Central memory CD8-positive, alpha-beta T cell (primary cell): ENCODE results near the gene KCTD5.
"Not testable (repeated sequence)": the region's sequence is repeated elsewhere in the genome, so short reads cannot be mapped to it uniquely, and the experiment has no call there.

Experiments
- ATAC-seq: fragments of 150-1000 bp; cut with Tn5 transposase; replicated peaks from 2 replicates; pipeline ENCODE4 v1.10.0; 2022; ENCODE audit warnings: mild to moderate bottlenecking, moderate FRiP score, moderate number of reproducible peaks; ENCODE audit not compliant: poor library complexity, severe bottlenecking; ENCODE audit errors: extremely low read depth
- DNase-seq, 2 donors: peaks; one replicate each; pipeline ENCODE4 v3.0.0; 2021; ENCODE audit warnings: low spot score in 2 of 2
- H3K27ac Mint-ChIP-seq: one replicate; pipeline ENCODE4 v1.8.0; 2022; ENCODE audit warnings: low read depth, mild to moderate bottlenecking, moderate library complexity, mixed read lengths
- H3K27me3 Mint-ChIP-seq: one replicate; pipeline ENCODE4 v1.8.0; 2022; ENCODE audit warnings: mixed read lengths
- H3K36me3 Mint-ChIP-seq: one replicate; pipeline ENCODE4 v1.8.0; 2022; ENCODE audit warnings: mild to moderate bottlenecking, moderate library complexity, mixed read lengths; ENCODE audit not compliant: insufficient read depth
- H3K4me1 Mint-ChIP-seq: one replicate; pipeline ENCODE4 v1.8.0; 2022; ENCODE audit warnings: mixed read lengths
- H3K4me3 Mint-ChIP-seq: one replicate; pipeline ENCODE4 v1.8.0; 2022; ENCODE audit warnings: mild to moderate bottlenecking, moderate library complexity, mixed read lengths
- H3K9me3 Mint-ChIP-seq: one replicate; pipeline ENCODE4 v1.8.0; 2022; ENCODE audit warnings: mixed read lengths

The KCTD5 gene

DNA sequence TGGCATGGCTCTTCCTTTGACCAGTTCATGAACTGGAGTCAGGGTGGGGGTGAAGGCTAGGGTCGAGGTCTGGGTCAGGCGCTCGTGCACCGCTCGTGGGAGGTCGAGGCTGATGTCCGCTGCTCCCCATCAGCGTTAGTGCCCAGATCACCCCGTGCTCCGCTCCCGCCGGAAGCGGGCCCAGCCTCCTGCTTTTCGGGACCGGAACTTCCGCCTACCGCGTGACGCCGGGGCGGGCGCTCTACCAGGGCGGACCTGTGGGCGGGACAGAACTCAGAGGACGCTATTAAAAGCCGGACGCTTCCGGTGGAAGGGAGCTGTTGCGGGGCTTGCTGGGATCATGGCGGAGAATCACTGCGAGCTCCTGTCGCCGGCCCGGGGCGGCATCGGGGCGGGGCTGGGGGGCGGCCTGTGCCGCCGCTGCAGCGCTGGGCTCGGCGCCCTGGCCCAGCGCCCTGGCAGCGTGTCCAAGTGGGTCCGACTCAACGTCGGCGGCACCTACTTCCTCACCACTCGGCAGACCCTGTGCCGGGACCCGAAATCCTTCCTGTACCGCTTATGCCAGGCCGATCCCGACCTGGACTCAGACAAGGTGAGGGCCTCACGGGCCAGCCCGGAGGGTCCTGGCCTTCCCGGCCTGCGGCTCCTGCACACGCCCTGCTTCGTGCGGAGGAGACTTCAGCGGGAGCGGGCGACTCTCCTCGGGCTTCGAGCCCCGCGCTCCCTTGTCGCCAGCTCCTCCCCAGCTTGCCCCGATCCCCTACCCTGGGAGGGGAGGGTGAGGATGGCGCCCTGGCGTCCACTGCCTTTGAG lies at the start of gene KCTD5:
TSS of gene KCTD5 (plus strand) at position 315 of the 813 bp plus-strand sequence. CDS start at position 341, 26 bp downstream.
- Mint-ChIP-seq H3K9me3 (no peaks in the 10 kb centered on the region), H3K27me3 (no peaks in the 10 kb centered on the region), H3K36me3 (peaks cover 8% of the 10 kb centered on the region), H3K27ac (peak within 1 kb of the TSS; percentile 94), H3K4me1 (peaks cover 14% of the 10 kb centered on the region), H3K4me3 (peak within 1 kb of the TSS; percentile 96)
- ATAC-seq (peak; percentile 91), DNase-seq (peak; percentile 90 to 93)

DNA sequence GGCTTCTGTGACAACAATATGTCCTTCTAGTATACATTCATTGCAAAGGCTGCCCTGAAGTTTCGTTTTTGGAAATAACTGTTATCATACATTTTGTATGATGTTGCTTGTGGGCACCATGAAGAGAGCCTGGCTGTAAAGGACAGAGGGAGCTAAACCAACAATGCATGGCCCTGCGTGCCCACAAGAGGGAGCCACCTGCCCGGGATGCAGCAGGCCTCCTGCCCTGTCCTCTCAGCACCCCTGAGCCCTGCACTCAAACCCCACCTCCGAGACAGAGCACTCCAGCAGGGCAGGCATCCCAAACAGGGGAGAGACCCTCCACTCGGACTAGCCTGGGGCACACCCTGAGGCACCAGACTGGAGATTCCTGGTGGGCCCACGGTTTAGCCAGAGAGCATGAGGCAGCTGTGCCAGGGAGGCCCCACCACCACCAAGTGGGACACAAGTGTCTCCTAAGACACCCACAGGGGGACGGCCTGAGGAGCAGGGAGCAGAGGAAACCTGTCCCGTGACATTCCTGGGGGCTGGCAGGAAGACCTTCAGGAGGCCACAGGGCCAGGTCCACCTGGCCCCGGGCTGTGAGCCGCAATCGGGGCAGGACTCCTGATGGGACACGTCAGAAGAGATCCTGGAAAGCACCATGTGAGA lies 43.1 kb upstream of the KCTD5 start:
- not testable (repeated sequence) for H3K9me3 Mint-ChIP-seq, H3K27me3 Mint-ChIP-seq, H3K36me3 Mint-ChIP-seq, H3K27ac Mint-ChIP-seq, H3K4me3 Mint-ChIP-seq, H3K4me1 Mint-ChIP-seq
- peak in 1 of 2 donors; percentile 48 for DNase-seq
- ATAC-seq: peak; percentile 82

DNA sequence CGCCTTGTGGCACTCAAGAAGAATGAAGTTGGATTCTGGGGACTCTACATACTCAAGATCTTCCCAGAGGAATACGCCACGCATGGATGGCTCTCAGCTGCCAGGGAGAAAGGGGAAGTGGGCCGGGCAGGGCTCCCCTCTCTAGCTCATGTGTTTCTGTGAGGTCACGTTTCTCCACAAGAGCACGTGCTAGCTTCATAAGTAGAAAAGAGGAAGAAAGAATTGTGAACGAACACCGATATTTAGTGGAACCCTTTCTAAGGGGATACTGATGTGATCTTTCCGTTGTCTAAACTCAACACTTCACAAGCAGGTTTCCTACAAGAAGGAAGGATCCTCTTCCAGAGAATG lies 42.6 kb upstream of the KCTD5 start:
- H3K4me3 Mint-ChIP-seq, H3K27me3 Mint-ChIP-seq, H3K36me3 Mint-ChIP-seq, DNase-seq, H3K9me3 Mint-ChIP-seq, ATAC-seq, H3K27ac Mint-ChIP-seq, H3K4me1 Mint-ChIP-seq: not testable (repeated sequence)

- not testable (repeated sequence) for H3K4me3 Mint-ChIP-seq, H3K4me1 Mint-ChIP-seq, ATAC-seq, H3K36me3 Mint-ChIP-seq, H3K27ac Mint-ChIP-seq, H3K27me3 Mint-ChIP-seq, H3K9me3 Mint-ChIP-seq, DNase-seq
Measured at GRCh38 chr16:2642561-2642960, 39.8 kb upstream of the KCTD5 start.

DNA sequence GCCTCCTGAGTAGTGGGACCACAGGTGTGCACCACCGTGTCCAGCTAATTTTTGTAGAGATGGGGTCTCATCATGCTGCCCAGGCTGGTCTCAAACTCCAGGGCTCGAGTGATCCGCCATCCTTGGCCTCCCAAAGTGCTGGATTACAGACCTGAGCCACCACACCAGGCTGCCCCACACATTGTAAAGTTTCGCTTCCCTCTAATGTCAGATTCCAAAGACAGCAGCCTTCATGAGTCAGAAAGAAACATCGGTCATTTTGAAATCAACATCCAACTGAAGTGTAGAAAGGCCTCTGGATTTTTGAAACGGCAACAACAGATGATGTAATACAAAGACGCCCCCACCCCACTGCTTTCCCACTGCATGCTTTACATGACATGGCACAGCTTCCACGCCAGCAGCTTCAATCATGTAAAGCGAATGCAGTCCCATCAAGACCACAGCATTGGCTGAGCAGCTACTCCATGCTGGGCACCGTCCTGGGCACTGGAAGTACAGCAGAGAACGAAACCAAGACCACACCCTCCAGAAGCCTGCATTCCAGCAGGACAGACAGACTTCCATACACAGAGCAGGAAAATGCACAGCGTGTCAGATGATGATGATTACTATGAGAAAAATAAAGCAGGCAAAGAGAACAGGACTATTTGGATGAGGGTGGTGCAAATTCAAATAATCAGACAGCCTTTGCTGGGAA lies 37.4 kb upstream of the KCTD5 start:
- DNase-seq, H3K4me1 Mint-ChIP-seq, H3K9me3 Mint-ChIP-seq, H3K4me3 Mint-ChIP-seq, ATAC-seq, H3K36me3 Mint-ChIP-seq, H3K27me3 Mint-ChIP-seq, H3K27ac Mint-ChIP-seq: not testable (repeated sequence)

GRCh38 chr16:2651268-2651871 lies 31.0 kb upstream of the KCTD5 start:
- not testable (repeated sequence) for H3K27ac Mint-ChIP-seq, H3K4me1 Mint-ChIP-seq, H3K4me3 Mint-ChIP-seq, H3K9me3 Mint-ChIP-seq, H3K36me3 Mint-ChIP-seq, H3K27me3 Mint-ChIP-seq, ATAC-seq, DNase-seq

GRCh38 chr16:2653915-2654314 lies 28.4 kb upstream of the KCTD5 start:
- H3K4me1 Mint-ChIP-seq, H3K36me3 Mint-ChIP-seq, ATAC-seq: not testable (repeated sequence)

GRCh38 chr16:2654949-2655348 lies 27.4 kb upstream of the KCTD5 start:
- H3K27me3 Mint-ChIP-seq, H3K4me1 Mint-ChIP-seq: not testable (repeated sequence)

More at GRCh38 chr16:2653915-2654314, 28.4 kb upstream of the KCTD5 start:
- H3K9me3 Mint-ChIP-seq, H3K27ac Mint-ChIP-seq, DNase-seq, H3K4me3 Mint-ChIP-seq, H3K27me3 Mint-ChIP-seq: not testable (repeated sequence)

DNA sequence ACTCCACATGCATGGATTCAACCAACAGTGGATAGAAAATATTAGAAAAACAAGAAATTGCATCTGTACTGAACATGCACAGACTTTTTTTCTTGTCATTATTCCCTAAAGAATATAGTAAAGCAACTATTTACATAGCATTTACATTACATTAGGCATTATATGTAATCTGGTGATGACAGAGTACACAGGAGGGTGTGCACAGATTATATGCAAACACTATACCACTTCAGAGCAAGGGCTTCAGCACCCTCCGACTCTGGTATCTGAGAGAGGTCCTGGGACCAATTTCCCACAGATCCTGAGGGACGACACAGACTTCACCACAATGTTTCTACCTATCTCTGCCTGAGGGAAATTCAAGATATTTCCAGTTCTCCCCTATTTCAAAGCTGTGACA lies 25.3 kb upstream of the KCTD5 start:
- ATAC-seq: no peak

More at GRCh38 chr16:2654949-2655348, 27.4 kb upstream of the KCTD5 start:
- DNase-seq, ATAC-seq, H3K27ac Mint-ChIP-seq, H3K9me3 Mint-ChIP-seq, H3K36me3 Mint-ChIP-seq, H3K4me3 Mint-ChIP-seq: not testable (repeated sequence)

GRCh38 chr16:2657803-2658202 lies 24.5 kb upstream of the KCTD5 start:
- ATAC-seq, H3K9me3 Mint-ChIP-seq, DNase-seq, H3K27me3 Mint-ChIP-seq, H3K4me3 Mint-ChIP-seq, H3K36me3 Mint-ChIP-seq, H3K27ac Mint-ChIP-seq: not testable (repeated sequence)
- peaks cover 13% of the 10 kb centered on the region for H3K4me1 Mint-ChIP-seq

More for the DNA sequence above, 25.3 kb upstream of the KCTD5 start:
- H3K27me3 Mint-ChIP-seq: no peaks in the 10 kb centered on the region
- no peaks in the 10 kb centered on the region for H3K36me3 Mint-ChIP-seq
- peaks cover 13% of the 10 kb centered on the region for H3K4me1 Mint-ChIP-seq
- H3K9me3 Mint-ChIP-seq: no peaks in the 10 kb centered on the region
- H3K27ac Mint-ChIP-seq: no peak overlapping the region
- DNase-seq: no peak
- H3K4me3 Mint-ChIP-seq: no peak overlapping the region

DNA sequence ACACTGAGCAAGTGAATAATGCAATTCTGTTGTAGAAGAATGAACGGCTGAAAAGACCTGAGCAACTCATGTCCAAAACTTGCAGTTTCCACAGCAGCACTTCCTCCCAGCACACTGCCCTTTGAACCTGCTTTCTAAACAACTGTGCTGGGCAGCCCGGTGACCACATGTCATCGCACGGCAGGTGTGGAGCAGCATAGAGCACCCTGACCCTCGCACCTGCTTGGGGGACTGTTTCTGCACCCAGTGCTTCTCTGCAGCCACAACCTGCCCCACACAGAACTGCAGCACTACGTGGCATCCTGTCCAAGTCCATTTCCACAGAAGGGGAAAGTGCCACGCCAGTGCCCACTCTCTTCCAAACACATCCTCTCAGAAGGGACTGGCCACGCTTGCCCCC lies 22.8 kb upstream of the KCTD5 start:
- H3K27me3 Mint-ChIP-seq, H3K9me3 Mint-ChIP-seq, H3K4me3 Mint-ChIP-seq, H3K36me3 Mint-ChIP-seq, DNase-seq, ATAC-seq: not testable (repeated sequence)
- peak overlapping the region; percentile 83 for H3K27ac Mint-ChIP-seq
- H3K4me1 Mint-ChIP-seq: peaks cover 30% of the 10 kb centered on the region

- H3K27me3 Mint-ChIP-seq, H3K4me3 Mint-ChIP-seq, ATAC-seq, DNase-seq, H3K36me3 Mint-ChIP-seq, H3K9me3 Mint-ChIP-seq: not testable (repeated sequence)
- peaks cover 30% of the 10 kb centered on the region for H3K4me1 Mint-ChIP-seq
- H3K27ac Mint-ChIP-seq: peak overlapping the region; percentile 83
Measured at GRCh38 chr16:2660014-2660662, 22.2 kb upstream of the KCTD5 start.
